Hematopoietic multipotent progenitor cell treated with erythropoietin and hydrocortisone succinate and interleukin-3 and kit ligand, for 4 days (in vitro differentiated cells): ENCODE measurements around the gene KL.

ENCODE experiments used
- DNase-seq: peaks from one replicate; pipeline ENCODE4 v3.0.0-alpha.2; 2015

KL gene

DNA sequence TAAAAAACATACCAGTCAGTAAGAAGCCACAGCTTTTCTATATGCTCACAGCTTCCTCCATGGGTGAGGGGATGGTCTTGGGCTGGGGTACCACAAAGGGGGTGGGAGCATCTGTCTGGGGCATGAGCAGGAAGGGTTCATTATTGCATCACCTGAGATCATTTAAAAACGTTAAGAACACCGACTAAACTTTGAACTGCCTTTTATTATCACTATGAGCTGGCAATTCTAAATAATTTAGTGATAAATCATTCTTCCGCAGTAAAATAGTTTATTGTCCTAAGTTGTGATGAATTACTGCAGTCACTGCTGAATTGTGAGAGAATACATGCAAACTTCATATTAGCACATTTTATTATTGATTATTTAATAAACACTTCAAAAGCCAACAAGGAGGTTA is 71.6 kb downstream of the KL start:
- no peak for DNase-seq

DNA sequence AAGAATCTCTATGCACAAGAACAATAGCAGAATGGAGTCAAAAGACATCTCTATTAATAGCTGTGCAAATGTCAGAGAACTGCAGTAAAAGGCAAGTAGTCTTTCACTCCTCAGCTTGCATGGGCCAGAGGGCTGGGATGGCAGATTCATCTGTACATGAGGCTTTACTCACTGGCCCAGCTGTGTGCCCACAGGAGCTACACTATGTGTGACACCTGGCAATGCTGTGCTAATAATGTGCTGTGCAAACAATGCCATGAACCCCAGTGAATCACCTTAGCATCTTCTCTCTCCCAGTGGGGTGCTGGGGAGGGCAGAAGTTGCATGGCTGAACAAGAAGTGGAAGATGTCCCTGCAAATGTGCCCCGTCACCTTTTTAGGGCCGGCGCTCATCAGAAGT is 73.1 kb downstream of the KL start:
- no peak for DNase-seq

DNA sequence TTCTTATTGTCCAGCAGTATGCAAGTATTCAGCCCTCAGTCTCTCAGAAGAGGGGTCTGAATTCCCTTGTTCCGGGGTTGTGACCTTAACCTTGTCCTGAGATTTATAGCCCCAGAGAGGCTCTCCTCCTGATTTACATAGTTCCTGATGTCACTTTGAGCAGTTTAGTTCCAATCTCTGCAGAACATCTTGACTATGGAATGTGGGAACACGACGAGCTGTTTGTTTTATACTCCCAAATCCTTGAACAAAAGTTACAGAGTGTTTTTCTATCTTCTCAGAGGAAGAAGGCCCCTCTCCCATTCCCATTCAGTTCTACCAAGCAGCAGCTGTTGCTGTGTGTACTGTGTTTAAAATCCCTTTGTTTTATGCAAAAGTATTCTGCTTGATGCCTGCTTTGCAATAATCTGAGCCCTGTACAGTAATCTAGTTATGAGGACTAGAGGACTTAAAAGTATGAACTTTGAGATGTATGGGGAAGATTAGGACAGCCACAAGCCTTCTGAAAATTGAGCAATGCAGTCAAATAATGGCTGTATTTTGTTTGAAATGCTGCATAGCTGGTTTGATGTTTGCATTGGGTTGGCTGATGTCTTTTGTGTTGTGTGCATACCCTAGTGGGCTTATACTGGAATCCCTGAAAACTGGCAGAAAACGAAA is 74.7 kb downstream of the KL start:
- DNase-seq: no peak

DNA sequence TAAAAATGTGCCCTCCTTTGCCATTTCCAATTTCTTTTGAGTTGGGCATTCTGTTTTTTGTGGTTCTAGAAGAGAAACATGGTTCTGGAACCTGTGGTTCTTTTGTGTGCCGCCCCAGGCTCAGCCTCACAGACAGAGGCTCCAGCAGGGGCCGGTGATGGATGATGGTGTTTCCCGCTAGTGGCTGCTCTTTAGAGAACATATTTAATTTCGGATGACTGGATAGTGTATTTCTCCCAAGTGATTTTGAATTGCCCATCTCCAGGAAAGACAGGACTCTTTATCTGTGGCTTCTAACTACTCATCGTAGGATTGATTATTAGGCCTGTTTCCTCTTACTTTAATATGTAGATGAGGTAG is 75.2 kb downstream of the KL start:
- no peak for DNase-seq

DNA sequence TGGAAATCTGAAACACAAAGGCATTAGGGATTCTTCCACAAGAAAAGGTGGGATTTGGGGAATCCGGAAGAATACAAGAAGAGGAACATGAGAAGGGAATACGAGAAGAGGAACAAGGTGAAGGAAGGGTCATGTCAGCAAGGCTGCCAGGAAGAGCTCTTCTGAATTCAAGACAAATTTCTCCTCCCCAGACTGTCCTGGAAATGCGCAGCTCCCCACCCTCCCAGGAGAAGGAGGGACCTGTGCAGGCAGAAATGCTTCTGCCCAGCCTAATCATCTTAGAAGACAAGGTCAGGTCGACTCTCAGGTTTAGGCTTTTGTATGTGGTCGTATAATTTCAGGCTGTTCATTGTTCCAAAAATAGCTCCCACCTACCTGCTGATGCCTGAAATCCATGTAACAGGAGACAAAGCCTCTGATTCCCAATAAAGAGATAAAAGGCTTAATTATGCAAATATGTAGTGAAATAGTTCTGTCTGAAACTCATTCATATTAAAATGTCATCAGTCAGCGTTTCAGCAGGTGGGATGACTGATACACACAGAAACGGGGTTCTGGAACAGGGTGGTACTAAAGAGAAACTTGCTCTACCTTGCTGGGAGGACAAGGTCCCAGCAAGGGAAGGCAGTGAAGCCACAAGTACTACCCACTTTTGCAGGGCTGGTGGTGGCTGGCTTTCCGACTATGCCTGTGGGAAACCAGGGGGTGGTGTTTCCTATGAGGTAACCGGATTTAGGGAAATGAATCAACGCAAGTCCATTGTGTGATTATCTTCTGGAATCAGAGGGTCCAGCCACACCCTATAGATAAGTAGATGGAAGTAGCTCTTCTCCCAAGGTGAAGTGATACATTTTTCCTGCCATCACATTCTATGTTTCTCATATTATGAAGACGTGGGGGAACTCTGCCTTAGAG is 76.1 kb downstream of the KL start:
- DNase-seq: no peak

DNA sequence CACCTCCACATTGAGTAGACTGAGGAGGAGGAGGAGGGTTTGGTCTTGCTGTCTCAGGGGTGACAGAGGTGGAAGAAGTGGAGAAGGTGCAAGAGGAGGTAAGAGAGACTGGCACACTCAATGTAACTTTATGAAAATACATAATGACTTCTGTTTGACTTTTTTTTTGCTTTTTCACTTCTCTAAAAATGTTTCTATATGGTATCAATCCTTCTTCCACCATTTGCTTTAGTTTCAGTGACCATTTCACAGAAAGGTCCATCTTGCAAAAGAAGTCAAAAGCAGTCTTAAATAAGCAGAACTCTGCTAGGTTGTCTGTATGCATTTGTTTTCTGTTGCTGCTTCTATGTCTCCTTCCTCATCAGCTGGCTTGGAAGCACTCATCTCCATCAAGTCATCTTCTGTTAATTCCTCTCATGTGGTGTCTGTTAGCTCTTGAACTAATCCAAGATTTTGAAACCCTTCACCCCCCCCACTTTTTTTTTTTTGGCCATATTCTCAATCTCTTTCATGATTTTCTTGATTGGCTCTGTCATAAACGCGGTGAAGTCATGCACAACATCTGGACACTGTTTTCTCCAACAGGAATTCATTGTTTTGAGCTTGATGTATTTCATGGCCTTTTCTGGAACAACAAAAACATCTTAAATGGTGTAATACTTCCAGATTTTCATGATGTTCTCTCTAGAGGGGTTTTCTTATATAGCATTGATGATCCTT is 80.8 kb downstream of the KL start:
- DNase-seq: no peak

DNA sequence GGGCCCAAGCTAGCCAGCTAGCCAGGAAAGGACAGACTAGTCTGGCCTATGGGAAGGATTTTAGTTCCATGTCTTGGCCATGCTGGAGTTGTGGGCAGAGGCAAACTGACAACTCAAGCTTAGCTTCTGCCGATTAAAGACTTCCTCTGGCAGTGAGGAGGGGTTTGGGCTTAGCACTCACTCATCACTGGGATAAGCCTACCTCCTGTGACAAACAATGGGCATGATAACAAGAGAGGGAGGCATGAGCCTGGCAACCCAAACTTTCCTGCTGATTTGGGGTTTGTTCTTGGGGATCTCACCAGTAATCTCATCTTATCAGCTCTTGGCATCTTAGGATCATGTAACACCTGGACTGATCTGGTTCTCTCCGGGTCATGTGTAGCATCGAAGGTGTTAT is 83.6 kb downstream of the KL start:
- no peak for DNase-seq

DNA sequence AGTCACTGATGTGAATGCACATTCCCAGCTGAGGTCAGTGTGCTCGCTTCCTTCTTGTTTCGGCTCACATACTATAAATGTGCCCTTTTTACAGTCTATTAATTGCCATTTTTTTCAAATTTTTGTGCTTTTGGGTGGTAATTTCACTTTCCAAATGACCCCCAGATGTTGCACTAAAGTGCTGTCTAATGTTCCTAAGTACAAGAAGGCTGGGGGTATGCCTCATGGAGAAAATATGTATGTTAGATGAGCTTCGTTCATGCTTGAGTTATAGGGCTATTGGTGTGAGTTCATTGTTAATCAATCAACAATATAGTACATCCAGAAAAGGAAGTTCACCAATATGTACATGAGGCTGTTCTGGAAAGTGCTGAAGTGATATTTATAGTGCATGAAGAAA is 84.7 kb downstream of the KL start:
- DNase-seq: no peak

DNA sequence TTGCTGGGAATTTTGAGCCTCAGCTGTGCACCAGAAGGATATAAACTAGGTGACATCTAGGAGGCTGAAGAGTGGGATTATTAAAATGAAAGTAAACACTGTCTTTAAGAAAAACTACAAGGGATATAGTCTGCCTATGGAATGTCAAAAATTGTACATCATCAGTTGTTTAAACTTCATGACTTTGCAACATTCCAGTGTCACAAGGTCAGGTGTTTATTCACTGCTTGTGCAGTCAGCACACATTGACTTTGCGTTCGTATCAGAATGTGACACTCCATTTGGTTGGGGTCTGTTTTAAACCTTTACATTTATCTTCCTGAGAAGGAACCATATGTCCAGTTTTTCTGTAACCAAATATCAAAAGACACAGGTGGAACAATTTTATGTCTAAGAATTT is 85.6 kb downstream of the KL start:
- DNase-seq: no peak

DNA sequence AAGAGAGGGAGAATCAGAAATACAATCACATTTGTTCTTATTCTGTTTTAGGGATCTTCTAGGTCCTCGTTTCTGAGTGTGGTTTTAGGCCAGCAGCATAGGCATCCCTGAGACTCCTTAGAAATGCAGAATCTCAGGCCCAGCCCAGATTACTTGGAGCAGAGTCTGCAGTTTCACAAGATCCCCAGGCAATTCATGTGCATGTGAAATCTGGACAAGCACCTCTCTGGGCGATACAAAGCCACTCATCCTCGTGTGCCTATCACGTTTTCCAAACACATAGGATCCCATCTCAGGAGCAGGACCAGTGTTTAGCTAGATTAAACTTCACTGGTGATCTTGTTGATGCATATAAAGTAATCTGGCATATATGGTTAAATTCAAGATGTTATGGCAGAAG is 87.2 kb downstream of the KL start:
- no peak for DNase-seq

DNA sequence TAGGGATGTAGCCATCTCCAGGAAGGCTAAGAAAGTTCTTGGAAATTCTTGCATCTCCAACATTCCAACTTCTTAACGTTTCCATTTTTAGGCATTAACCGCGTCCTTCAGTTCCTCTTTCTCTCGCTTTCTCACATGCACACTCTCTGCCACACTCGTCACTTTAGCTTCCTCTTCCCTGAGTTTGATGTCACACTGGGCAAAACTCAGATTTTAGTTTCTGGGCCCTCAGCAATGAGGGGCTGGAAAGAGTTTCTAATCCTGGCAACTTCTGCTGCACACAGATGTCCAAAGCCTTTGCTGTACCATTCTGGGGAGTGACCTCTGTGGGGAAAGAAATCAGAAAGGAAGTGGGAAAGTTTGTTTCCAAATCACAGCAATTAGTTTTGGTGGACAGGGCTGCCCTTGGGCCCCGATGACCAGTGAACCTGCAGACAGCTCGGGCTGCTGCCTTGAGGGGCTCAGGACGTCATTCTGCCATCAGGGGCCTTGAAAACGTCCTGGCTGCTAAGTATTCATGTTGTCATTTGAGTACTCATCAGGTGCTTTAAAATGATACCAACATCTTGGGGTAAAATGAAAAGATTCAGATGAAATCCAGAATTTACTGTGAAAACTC is 89.3 kb downstream of the KL start:
- DNase-seq: peak; percentile 22

DNA sequence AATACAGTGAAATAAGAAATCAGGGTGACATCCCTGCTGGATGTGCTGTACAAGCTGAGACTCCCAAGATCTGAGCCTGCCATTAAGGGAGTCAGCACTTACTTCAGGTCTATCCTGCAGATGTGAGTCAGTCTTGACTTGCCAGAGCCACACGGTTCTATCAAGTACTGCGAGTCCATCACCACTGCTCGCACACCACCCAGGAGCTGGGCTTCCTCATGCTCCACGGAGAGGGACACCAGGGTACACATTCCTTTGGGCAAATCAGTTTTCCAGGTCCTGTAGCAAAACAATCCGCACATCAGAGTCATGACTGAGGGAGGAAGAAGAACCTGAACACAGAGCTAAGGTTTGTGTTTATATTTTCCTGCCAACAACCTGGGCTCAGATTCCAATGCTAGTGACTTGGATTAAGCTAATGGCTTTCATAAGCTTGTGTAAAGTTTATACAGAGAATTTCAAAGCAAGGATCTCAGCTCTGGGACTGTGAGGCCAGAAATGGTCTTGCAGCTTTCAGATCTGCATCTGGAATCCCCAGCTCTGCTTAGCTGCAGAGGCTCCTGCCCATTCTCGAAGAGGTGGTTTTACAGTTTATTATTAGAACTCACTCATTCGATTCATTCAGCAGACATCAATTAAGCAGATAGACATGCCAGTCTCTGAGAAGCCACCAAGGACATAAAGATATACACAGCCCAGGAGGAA is 90.6 kb downstream of the KL start:
- DNase-seq: no peak

DNA sequence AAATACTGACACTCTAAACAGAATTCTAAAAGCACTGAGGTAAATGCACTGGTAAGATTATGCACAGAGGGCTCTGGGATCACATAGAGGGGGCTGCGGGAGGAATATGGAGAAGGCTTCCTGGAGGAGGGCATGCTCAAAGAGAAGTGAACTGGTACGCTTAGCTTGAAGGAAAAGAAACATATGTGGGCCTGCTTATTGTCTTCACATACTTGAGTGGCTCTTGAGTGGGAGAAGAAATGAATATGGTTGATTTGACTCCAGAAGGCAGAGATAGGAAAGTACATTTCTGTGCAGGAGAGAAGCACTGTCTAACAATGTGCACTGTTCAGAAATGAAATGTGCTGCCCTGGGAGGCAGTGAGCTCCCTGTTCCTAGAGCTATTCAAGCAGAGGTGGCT is 91.1 kb downstream of the KL start:
- no peak for DNase-seq

DNA sequence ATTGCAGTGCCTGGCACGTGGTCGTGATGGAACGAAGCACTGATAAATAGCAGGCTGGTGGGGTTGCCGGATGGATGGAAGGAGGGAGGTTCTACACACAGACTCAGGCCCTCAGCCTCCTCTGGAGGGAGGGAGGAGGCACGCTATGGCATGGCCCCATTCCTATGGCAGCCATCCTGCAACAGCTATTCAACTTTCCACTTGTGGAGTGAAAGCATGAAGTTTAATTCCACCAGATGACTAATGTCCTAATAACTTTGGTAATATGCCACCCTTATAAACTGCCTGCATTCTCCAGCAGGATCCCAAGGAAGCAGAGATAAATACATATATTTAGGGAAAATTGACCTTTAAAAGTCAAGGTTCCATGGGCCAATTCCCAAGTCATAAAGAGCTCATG is 92.4 kb downstream of the KL start:
- no peak for DNase-seq

DNA sequence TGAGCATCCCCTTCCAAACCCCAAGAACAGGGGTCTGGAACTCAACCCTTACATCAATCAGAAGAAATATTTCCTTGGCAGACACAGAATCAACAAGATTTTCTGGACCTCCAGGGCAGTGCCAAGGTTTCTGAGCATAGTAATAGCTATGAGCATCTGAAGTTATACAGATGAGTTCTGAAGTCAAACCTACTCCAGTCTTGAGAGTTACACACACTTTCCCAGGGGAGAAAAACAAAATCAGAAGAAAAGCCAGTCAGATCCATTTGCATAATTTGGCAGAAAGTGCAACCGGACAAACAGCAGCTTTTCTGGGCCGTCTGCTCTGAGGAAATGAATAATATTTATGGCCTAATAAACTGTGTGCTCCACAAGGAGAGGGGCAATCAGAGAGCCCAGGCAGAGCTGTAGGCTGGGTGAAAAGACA is 93.1 kb downstream of the KL start:
- DNase-seq: no peak

DNA sequence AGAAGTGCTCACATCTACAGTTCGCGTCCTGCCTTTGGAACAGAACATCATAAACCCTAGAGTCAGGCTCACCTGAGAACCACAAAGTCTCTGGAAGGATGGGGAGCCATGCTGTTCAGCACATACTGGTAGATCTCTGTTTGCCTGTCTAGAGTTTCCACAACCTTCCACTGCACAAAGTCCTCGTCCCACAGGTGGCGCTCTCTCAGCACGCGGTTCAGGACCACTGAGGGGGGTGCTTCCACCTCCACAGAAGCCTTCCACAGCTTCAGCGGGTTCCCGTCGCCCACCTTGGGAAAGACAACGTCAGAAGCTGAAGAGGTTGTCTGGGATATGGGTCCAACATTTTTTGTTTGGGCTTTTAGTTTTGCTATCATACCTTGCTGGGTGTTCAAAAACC is 93.6 kb downstream of the KL start:
- DNase-seq: no peak

DNA sequence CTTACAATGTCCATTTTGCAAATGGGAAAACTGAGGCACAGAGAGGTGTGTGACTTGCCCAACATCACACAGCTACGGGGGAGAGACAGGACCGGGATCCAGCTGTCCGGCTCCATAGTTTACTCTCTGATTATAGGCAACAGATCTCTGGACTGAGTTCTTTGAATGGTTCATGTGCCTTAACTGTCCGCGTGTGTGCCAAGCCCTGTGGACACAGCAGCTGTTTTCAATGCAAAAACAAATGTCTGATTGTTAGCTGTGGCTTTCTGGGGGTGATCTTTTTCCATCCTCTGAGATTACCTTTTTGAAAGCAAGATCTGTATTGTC is 94.1 kb downstream of the KL start:
- DNase-seq: no peak

DNA sequence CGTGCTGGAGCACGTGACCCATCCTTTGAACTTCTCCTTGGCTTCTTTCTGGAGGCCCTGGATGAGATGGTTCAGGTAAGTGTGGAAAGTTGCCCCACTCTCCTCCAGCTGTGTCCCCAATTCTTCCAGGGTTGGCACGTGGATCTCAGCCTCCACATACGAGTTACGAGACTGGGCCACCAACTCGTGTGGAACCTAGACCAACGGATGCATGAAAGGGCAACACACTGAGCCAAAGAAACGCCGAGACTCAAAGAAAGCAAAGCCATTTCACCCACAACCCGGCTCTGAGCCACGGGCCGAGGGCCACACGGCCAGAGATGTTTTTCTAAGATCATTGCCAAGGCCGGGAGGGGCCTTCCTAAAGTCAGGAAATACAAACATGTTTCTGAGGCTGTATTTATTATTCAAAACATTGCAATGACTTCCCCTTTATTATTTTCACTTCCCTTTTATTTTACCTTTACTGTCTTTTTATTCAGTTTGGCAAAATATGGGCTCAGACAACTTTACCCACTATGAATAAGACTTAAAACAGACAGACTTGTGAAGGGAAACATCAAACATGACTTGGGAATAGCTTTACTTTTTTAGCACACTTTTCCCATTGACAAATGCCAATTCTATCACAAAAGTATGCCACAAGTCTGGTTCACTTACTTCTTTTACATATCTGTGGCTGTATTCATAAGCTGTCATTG is 94.6 kb downstream of the KL start:
- DNase-seq: no peak

DNA sequence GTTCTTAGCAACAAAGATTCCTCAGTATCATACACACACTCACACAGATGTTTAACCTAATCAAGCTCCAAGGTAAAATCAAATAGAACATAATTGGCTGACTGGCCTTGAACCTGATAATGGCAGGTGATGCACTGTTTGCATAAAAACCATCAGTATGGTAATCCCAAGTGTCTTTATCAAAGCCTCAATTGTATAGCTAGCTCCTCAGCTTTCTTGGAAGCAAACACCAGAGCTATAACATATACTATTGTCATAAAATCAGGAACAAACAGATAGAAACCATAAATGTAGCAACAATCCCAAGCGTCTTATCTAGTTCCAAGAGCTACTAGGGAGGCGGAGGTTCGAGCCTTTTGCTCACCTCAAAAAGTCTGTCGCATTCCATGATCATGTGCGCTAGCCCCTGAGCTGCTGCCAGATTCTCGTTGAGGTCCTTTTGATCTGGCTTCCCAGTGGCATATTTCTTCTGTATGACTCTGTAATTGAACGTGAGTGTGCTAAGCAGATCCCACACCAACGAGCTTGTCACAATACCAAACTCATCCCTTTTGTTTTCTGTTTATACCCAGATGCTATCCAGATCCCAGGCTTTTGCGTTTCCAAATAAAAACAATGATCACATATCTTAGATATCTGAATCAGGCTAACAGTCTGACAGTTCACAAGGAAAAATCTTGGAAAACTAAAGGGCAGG is 95.3 kb downstream of the KL start:
- no peak for DNase-seq

DNA sequence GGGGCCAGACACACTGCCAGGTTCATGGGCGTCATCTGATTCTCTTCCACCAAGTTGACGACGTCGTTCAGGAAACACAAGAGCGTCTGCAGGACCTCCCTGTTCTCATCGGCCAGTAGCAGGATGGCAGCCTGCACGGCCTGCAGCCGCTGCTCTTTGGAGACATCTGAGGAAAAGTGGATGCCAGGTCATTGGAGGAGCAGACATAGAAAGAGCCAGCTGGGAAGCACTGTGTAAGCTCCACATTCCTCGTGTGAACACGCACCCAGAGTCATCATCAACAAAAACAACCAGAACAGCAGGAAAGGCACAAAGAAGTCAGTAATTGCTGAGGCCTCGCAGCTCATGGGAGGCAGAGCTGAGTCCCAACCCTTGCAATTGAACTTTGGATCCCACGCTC is 96.5 kb downstream of the KL start:
- no peak for DNase-seq

DNA sequence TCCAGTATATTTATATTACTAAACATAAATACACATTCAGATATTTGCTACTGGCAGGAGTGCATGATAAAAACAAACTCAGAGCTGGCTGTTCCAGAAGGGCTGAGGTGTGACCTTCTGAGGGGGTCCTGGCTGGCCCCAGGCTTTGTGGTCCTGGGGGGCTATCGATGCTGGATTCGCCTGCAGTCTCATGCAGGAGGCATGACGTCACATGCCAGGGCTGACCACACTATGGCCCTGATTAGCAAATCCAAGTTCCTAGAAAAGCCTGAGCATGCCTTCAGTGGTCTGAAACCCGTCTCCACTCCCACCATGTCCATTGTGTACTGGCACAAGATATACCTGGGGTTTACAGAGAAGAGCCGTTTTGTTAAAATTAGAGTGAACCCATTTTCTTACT is 97.9 kb downstream of the KL start:
- no peak for DNase-seq

DNA sequence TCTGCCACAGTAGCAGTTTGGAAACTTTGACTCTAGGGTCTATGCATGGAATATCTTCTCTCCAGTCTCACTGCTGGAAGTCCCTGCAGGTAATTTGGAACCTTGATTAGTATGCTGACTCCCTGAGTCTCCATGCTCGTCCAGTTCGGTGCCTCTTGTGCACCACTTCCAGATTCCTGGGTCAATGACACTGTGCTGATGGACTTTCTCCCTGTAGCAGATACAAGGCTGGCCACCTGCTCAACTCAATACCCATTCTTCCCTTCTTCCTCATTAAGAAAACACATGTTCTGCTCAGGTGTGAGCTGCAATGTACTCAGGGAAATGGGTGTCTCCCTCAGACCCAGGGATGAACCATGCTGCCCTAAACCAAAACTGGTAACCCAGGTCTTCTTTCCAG is 99.1 kb downstream of the KL start:
- no peak for DNase-seq
